Activated T-helper 9 cell treated with anti-CD3 and anti-CD28 coated beads, Interleukin-2, amount 50 U/mL, for 16 hours (primary cell): ENCODE data around the gene USP11.

ENCODE experiments used
- DNase-seq: peaks from one replicate; pipeline ENCODE4 v3.0.0-alpha.2; 2020; ENCODE audit warnings: low read depth

The USP11 gene

GRCh38 chrX:47232803-47233332 is at the start of gene USP11:
Gene USP11, plus strand, starts transcription at chrX:47233009. Its CDS starts 35 bp downstream, at chrX:47233044.
- DNase-seq, result peak; percentile 11

GRCh38 chrX:47184486-47184885 is 48.3 kb upstream of the USP11 start:
- no peak for DNase-seq

GRCh38 chrX:47185241-47185640 is 47.6 kb upstream of the USP11 start:
- DNase-seq, result no peak

GRCh38 chrX:47186096-47186740 is 46.6 kb upstream of the USP11 start:
- DNase-seq, result no peak

GRCh38 chrX:47187106-47187677 is 45.6 kb upstream of the USP11 start:
- no peak for DNase-seq

GRCh38 chrX:47189906-47190305 is 42.9 kb upstream of the USP11 start:
- DNase-seq, result no peak

GRCh38 chrX:47190445-47191269 is 42.2 kb upstream of the USP11 start:
- peak; percentile 74 for DNase-seq

GRCh38 chrX:47191331-47191730 is 41.5 kb upstream of the USP11 start:
- DNase-seq, result peak; percentile 35

- DNase-seq, result no peak
These were observed 40.9 kb upstream of the USP11 start for GRCh38 chrX:47191806-47192401.

GRCh38 chrX:47193475-47194193 is 39.2 kb upstream of the USP11 start, which contains the start of gene UBA1:
Gene UBA1, plus strand, starts transcription at chrX:47193829. Its CDS starts 4,974 bp downstream, at chrX:47198803.
- peak; percentile 94 for DNase-seq

GRCh38 chrX:47194194-47194787 is 38.5 kb upstream of the USP11 start:
- DNase-seq, result no peak

GRCh38 chrX:47196098-47196497 is 36.7 kb upstream of the USP11 start:
- DNase-seq, result no peak

- no peak for DNase-seq
These were observed 35.3 kb upstream of the USP11 start for GRCh38 chrX:47197526-47197925.

GRCh38 chrX:47198026-47198686 is 34.7 kb upstream of the USP11 start:
- no peak for DNase-seq

GRCh38 chrX:47198687-47199080 is 34.1 kb upstream of the USP11 start:
- DNase-seq, result no peak

- no peak for DNase-seq
These were observed 33.5 kb upstream of the USP11 start for GRCh38 chrX:47199286-47199685.

- no peak for DNase-seq
These were observed 32.2 kb upstream of the USP11 start for GRCh38 chrX:47200385-47201150.

GRCh38 chrX:47201345-47201944 is 31.4 kb upstream of the USP11 start:
- no peak for DNase-seq

- DNase-seq, result no peak
These were observed 30.5 kb upstream of the USP11 start for GRCh38 chrX:47202316-47202715.

- DNase-seq, result no peak
These were observed 29.9 kb upstream of the USP11 start for GRCh38 chrX:47202877-47203276.
